NCI-H1105 treated with DMSO at 0.1 percent for 48 hours (cell line): ENCODE measurements around the gene CNOT6.
A peak's percentile ranks its signal among the peaks of the same experiment; 100 is the strongest.
"Not testable (repeated sequence)": the region's sequence is repeated elsewhere in the genome, so short reads cannot be mapped to it uniquely, and the experiment has no call there.

ENCODE experiments used
- DNase-seq: peaks from one replicate; lab custom pipeline; 2025; lab: John Stamatoyannopoulos, UW

CNOT6 gene

GRCh38 chr5:180470966-180471582, 23.1 kb upstream of the CNOT6 start:
- DNase-seq: peak; percentile 17

- no peak for DNase-seq
Observed at GRCh38 chr5:180471866-180472265, 22.3 kb upstream of the CNOT6 start.

GRCh38 chr5:180472269-180472668, 21.9 kb upstream of the CNOT6 start:
- no peak for DNase-seq

- not testable (repeated sequence) for DNase-seq
Observed at GRCh38 chr5:180473386-180473785, 20.8 kb upstream of the CNOT6 start.

GRCh38 chr5:180474569-180474968, 19.6 kb upstream of the CNOT6 start:
- DNase-seq: no peak

GRCh38 chr5:180475969-180476524, 18.1 kb upstream of the CNOT6 start:
- not testable (repeated sequence) for DNase-seq

GRCh38 chr5:180484813-180485212, 9.4 kb upstream of the CNOT6 start:
- DNase-seq: no peak

- no peak for DNase-seq
Observed at GRCh38 chr5:180486636-180487149, 7.5 kb upstream of the CNOT6 start.

GRCh38 chr5:180487556-180487955, 6.6 kb upstream of the CNOT6 start:
- DNase-seq: no peak

GRCh38 chr5:180491496-180491895, 2.7 kb upstream of the CNOT6 start:
- no peak for DNase-seq

- no peak for DNase-seq
Observed at GRCh38 chr5:180492226-180492903, 1.8 kb upstream of the CNOT6 start.

GRCh38 chr5:180494510-180495181, 467 bp downstream of the CNOT6 start:
- DNase-seq: no peak

GRCh38 chr5:180495292-180495691, 1.1 kb downstream of the CNOT6 start:
- DNase-seq: no peak

- peak; percentile 31 for DNase-seq
Observed at GRCh38 chr5:180495991-180496741, 2.0 kb downstream of the CNOT6 start.

GRCh38 chr5:180496806-180497205, 2.6 kb downstream of the CNOT6 start:
- not testable (repeated sequence) for DNase-seq

GRCh38 chr5:180497865-180498264, 3.7 kb downstream of the CNOT6 start:
- DNase-seq: not testable (repeated sequence)

GRCh38 chr5:180498378-180498777, 4.2 kb downstream of the CNOT6 start:
- no peak for DNase-seq

- no peak for DNase-seq
Observed at GRCh38 chr5:180499684-180500083, 5.5 kb downstream of the CNOT6 start.

- DNase-seq: not testable (repeated sequence)
Observed at GRCh38 chr5:180500300-180500699, 6.1 kb downstream of the CNOT6 start.

GRCh38 chr5:180507661-180508060, 13.5 kb downstream of the CNOT6 start:
- no peak for DNase-seq

- DNase-seq: no peak
Observed at GRCh38 chr5:180515294-180515693, 21.1 kb downstream of the CNOT6 start.

GRCh38 chr5:180515974-180516373, 21.8 kb downstream of the CNOT6 start:
- not testable (repeated sequence) for DNase-seq
